Left colon (tissue), 2 donors: Measurements from ENCODE around the gene MLXIP. TPM values are rescaled to one million over a fixed set of nuclear protein-coding genes. Genes with fewer than 3 reads are reported as not detected.

Experiments used
- ATAC-seq: fragments of 200-7000 bp; cut with Tn5 transposase; one replicate; pipeline ENCODE4 v1.9.1; 2020; ENCODE audit warnings: mild to moderate bottlenecking, moderate library complexity
- DNase-seq, 2 donors: peaks; one replicate each; pipeline ENCODE4 v3.0.0-alpha.2; 2020
- intact Hi-C, 2 donors: fragments of 100-400 bp; cut with DNase I in 1 of 2; cut with micrococcal nuclease in 1 of 2; formaldehyde crosslinking; loops; one replicate each; pipeline versions ENCODE4 v1.11.2 to v1.14.0; 2022; cut with DNase I, micrococcal nuclease
- total RNA-seq, 2 donors: library from RNA; stranded (reverse); fragmentation: NEBNext Ultra II Directional; extraction: Animal tissue kit (Norgen Biotek cat#: 25700); gene quantifications; one replicate each; pipeline ENCODE4 v1.2.1, GENCODE V29; 2021
- donor health status: DM: no; HTN: no; CAD: no.
- donor health status: DM: yes; HTN: yes; CAD: no.

Gene MLXIP
- total RNA-seq, 2 donors from 2014 or later: 125 to 175 TPM

- intact Hi-C loops: loop anchor here in 1 of 2 donors (10.0 kb wide), 1 partner anchor 65 kb away; no protein-coding TSS in a partner anchor
- DNase-seq (no peak), ATAC-seq (no peak)
These were observed 51.6 kb downstream of the MLXIP start for GRCh38 chr12:122130150-122130549.

DNA sequence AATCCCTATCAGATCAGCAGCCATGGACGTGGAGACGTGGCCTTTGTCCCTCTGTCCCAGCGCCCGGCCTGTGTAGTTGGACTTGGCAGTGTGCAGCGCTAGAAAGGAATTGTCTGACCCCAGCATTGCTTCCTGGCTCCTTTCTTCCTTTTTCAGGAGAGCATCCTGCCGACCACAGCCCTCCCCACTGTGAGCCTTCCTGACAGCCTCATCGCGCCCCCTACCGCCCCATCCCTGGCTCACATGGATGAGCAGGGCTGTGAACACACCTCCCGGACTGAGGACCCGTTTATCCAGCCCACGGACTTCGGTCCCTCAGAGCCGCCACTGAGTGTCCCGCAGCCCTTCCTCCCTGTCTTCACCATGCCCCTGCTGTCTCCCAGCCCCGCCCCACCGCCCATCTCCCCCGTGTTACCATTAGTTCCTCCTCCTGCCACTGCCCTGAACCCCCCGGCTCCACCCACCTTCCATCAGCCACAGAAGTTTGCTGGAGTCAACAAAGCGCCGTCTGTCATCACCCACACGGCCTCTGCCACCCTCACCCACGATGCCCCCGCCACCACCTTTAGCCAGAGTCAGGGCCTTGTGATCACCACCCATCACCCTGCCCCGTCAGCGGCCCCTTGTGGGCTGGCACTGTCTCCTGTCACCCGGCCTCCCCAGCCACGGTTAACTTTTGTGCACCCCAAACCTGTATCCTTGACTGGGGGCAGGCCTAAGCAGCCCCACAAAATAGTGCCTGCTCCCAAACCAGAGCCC lies 54.8 kb downstream of the MLXIP start:
- ATAC-seq (no peak), DNase-seq (no peak)
- intact Hi-C loops: loop anchor here in 1 of 2 donors (10.0 kb wide), 1 partner anchor 61 kb away; no protein-coding TSS in a partner anchor

GRCh38 chr12:122135437-122136031 lies 57.0 kb downstream of the MLXIP start:
- no peak for DNase-seq
- no peak for ATAC-seq
- intact Hi-C loops: loop anchor here in 1 of 2 donors (10.0 kb wide), 1 partner anchor 59 kb away; no protein-coding TSS in a partner anchor

DNA sequence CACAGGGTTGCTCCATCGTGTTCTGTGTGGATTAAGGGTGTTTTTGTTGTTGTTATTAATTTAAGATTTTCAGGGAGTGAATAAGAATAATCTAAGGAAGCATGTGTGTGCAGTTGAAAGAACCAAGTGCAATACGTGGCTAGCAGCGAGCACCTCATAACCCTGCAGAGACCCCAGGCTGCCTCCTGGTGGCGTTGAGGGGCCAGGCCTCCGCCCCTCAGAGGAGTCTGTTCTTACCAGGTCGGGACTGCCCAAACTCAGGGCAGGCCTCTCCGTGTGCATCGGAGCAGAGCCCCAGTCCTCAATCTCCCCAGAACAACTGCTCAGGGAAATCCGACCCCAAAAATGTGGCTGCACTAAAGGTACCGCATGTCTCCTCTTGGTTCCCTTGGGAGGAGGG lies 58.7 kb downstream of the MLXIP start:
- DNase-seq: no peak
- intact Hi-C loops: loop anchor here in 1 of 2 donors (10.0 kb wide), 1 partner anchor 58 kb away; no protein-coding TSS in a partner anchor

GRCh38 chr12:122137681-122138080 lies 59.1 kb downstream of the MLXIP start:
- intact Hi-C loops: loop anchor here in 1 of 2 donors (10.0 kb wide), 1 partner anchor 57 kb away; no protein-coding TSS in a partner anchor
- DNase-seq: peak in 1 of 2 donors; percentile 58
- ATAC-seq: peak; percentile 74

More for the DNA sequence above, 58.7 kb downstream of the MLXIP start:
- ATAC-seq: peak; percentile 0

- intact Hi-C loops: loop anchor here in 1 of 2 donors (10.0 kb wide), 1 partner anchor 57 kb away; no protein-coding TSS in a partner anchor
- ATAC-seq: no peak
These were observed 59.6 kb downstream of the MLXIP start for GRCh38 chr12:122138181-122138580.

GRCh38 chr12:122138616-122139015 lies 60.1 kb downstream of the MLXIP start:
- no peak for ATAC-seq
- DNase-seq: no peak
- intact Hi-C loops: loop anchor here in 1 of 2 donors (10.0 kb wide), 1 partner anchor 56 kb away; no protein-coding TSS in a partner anchor

More at GRCh38 chr12:122138181-122138580, 59.6 kb downstream of the MLXIP start:
- DNase-seq: no peak

GRCh38 chr12:122139266-122139665 lies 60.7 kb downstream of the MLXIP start:
- intact Hi-C loops: loop anchor here in 1 of 2 donors (10.0 kb wide), 1 partner anchor 56 kb away; no protein-coding TSS in a partner anchor
- no peak for DNase-seq
- no peak for ATAC-seq

GRCh38 chr12:122139941-122140340 lies 61.4 kb downstream of the MLXIP start:
- DNase-seq (no peak), ATAC-seq (peak; percentile 18)
- intact Hi-C loops: loop anchor here in 1 of 2 donors (10.0 kb wide), 1 partner anchor 55 kb away; no protein-coding TSS in a partner anchor

DNA sequence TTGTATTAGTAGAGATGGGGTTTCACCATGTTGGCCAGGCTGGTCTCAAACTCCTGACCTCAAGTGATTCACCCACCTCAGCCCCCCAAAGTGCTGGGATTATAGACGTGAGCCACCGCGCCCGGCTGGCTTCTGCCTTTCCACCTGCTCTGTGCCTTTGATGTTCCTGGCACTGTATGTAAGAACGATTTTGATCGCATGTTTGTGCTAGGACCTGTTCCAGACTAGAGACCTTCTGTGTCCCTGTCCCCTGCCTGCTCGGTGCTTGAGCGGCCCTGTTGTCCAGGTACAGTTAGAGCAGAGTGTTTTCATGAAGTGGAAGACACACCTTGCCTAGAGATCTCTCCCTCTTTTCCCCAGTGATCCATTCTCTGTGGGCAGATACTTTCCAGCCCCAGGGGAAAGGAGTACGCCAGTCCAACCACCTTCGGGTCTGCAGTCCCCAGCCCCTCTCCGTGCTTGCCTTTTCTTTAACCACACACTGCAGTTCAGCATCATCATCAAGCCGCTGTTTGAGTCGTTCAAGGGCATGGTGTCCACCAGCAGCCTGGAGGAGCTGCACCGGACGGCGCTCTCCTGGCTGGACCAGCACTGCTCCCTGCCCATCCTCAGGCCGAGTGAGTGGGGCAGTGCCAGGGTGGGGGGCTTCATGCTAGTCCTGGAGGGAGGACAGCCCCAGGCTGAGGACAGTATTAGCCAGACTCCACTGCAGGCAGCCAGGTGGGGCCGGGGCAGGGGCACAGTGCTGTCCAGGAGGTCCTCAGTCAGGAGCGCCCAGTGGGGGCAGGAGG lies 62.1 kb downstream of the MLXIP start:
- intact Hi-C loops: no loop called here
- ATAC-seq (no peak), DNase-seq (no peak)

DNA sequence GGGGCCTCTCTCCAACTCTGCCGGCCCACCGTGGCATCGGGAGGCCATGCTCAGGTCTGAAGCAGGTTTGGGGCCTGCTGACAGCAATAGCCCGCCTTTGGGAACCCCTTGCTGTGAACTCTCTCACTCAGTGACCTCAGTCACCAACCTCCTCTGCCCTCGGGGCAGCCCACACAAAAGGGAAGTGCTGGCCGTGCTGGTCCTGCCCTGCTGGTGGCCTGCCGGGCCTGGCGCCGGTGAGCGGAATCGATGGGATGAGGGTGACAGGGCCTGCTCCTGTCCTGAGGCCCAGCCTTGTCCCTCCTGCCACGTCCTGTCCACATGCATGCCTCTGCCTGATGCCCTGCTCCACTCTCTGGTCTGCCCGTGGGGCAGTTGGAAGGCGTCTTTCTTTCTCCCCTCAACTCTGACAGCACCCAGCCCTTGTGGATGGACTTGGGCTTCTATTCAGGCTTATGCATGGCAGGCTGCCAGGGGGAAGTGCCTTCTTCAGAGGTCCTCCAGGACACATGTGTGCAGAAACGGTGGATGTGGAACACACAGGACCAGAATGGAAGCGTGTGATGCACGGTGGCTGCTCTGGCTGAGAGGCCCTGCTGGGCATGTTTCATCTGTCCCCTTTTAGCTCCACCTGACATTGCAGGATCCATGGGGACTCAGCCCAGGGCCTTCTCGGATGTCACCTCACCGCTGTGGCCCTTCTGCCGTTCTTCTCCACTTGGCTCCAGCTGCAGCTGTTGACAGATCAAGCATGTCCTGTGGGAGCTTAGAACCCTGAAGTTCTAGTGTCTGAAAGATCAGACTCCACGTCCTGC lies 63.6 kb downstream of the MLXIP start:
- DNase-seq: no peak
- intact Hi-C loops: no loop called here
- no peak for ATAC-seq

- intact Hi-C loops: no loop called here
- ATAC-seq: no peak
- DNase-seq: no peak
These were observed 64.3 kb downstream of the MLXIP start for GRCh38 chr12:122142857-122143256.

GRCh38 chr12:122144885-122145284 lies 66.3 kb downstream of the MLXIP start:
- ATAC-seq: no peak
- no peak for DNase-seq
- intact Hi-C loops: no loop called here

DNA sequence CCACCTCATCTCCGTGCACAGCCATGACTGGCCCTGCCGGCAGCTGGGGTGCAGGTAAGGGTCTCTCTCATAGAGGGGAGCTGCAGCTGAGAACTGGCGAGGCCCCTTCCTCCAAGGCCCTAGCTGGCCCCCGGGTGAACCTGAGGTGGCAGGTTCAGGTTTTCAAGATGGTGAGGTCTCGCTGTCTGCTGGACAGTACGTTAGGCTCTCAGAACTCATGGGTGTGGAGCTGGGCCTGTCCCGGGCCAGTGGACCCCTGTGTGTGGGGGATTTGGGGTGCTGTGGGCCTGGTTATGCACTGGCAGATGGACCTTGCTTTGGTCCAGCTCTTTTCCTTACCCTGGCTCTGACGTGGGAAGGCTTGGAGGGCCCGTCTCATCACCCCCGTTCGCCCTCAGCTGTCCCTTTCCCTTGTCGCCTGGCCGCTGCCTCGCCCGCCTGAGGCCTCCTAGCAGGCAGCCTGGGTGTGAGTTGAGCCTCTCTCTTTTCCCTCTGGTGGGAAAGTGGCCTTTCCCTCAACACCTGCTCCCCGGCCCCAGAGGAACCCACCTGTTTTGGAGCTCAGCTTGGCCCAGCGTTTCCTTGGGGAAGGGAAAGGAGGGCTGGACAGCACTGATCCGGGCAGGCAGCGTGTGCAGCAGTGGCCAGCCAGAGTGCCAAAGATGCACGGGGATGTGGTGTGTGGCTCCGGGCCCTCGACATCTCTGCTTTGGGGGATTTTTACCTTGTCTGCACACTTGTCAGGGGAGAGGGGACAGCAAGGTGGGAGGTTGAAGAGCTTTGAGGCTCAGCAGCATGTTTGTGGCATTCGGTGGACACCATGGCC lies 67.2 kb downstream of the MLXIP start:
- ATAC-seq (no peak), DNase-seq (no peak)
- intact Hi-C loops: no loop called here

DNA sequence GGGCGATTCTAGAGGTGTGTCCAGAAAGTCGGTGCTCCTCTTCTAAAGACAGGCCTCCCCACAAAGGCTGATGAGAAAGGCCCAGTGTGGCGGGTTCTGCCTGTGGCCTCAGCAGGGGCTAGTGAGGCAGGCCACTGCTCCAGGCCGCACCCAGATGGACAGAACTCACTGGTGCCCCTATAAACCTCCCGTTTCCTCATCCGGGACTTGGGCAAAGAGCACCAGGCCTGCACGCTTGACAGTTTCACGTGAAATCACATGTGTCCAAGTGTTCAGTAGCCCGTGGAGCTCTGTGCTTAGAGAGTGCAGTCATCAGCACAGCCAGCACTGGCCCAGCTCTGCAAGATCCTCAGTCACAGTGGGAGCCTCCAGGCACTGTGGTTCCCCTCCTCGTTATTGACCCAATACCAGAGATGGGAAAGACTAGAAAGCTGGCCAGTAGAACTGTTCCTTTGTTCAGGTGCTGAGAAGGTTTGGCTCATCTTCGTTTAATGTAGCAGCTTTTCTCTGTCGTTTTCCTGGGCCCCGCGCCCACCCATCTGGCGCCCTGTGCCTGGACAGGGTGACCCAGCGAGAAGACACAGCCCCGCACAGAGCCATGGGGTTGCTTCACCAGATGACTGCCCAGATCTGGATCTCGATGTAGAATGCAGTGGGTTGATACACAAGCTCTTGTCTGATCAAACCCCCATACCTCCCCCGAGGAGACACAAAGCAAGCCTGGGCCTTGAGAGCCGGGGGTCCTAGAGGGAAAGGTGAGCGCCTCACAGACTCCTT lies 69.1 kb downstream of the MLXIP start:
- ATAC-seq: peak; percentile 38
- no peak for DNase-seq
- intact Hi-C loops: no loop called here

GRCh38 chr12:122148657-122149056 lies 70.1 kb downstream of the MLXIP start:
- ATAC-seq (peak; percentile 10), DNase-seq (no peak)
- intact Hi-C loops: no loop called here
